Activated CD4-positive, alpha-beta T cell treated with anti-CD3 and anti-CD28 coated beads, Interleukin-2, amount 10 ng/mL, durations not matched to agents 7 days and 5 days (primary cell): ENCODE results near the gene KCNIP4. TPM values are rescaled to one million over a fixed set of nuclear protein-coding genes. Genes with fewer than 3 reads are reported as not detected.

Experiments
- CTCF ChIA-PET: fragments of 350-600 bp; sonication (Branson Sonifier 250); formaldehyde crosslinking; loops from one replicate; lab custom pipeline; 2021; ENCODE audit warnings: antibody characterized with exemption; lab: Charles Lee
- POLR2A ChIA-PET: fragments of 350-600 bp; sonication (Branson Sonifier 250); formaldehyde crosslinking; loops from one replicate; lab custom pipeline; 2021; ENCODE audit warnings: antibody characterized with exemption; lab: Charles Lee
- DNase-seq: peaks from one replicate; pipeline ENCODE4 v3.0.0-alpha.2; 2020
- H3K27ac Mint-ChIP-seq: one replicate; pipeline ENCODE4 v1.8.0; 2021; ENCODE audit warnings: mild to moderate bottlenecking, moderate library complexity, mixed read lengths
- H3K27me3 Mint-ChIP-seq: one replicate; pipeline ENCODE4 v1.8.0; 2021; ENCODE audit warnings: mixed read lengths
- H3K36me3 Mint-ChIP-seq: one replicate; pipeline ENCODE4 v1.8.0; 2021; ENCODE audit warnings: low read depth, mixed read lengths
- H3K4me1 Mint-ChIP-seq: one replicate; pipeline ENCODE4 v1.8.0; 2021; ENCODE audit warnings: mixed read lengths
- H3K4me3 Mint-ChIP-seq: one replicate; pipeline ENCODE4 v1.8.0; 2021; ENCODE audit warnings: mild to moderate bottlenecking, moderate library complexity, mixed read lengths
- H3K9me3 Mint-ChIP-seq: one replicate; pipeline ENCODE4 v1.8.0; 2021; ENCODE audit warnings: mixed read lengths
- total RNA-seq, 2 experiments: library from RNA; stranded (reverse); gene quantifications; one replicate each; pipeline ENCODE4 v1.2.3, GENCODE V29; 2021

Gene KCNIP4
- total RNA-seq, 2 experiments from 2014 or later = not detected

DNA sequence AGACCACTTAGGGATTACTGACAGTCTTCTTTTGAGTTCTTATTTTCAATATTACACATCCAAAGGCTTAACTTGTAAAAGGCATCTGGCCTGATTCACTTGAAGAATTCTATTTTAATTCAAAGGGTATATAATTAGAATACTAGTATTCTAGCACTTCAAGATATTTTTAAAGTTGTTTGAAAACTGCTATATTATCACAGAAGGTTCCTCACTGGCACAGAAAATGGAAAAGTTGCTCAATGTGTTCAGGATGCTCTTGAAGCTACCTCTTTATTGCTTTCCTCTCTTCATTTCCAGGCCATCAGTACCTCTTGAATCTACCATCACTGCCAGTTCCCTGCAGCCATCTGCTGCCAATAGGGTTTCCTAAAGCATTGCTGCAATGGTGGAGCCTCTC is 271.4 kb downstream of the KCNIP4 start:
- H3K27me3 Mint-ChIP-seq = no peaks in the 10 kb centered on the region
- ChIA-PET CTCF (no interaction called here), POLR2A (no interaction called here)
- no peaks in the 10 kb centered on the region for H3K36me3 Mint-ChIP-seq
- no peak for DNase-seq
- H3K9me3 Mint-ChIP-seq = no peaks in the 10 kb centered on the region
- H3K27ac Mint-ChIP-seq = no peak overlapping the region
- no peaks in the 10 kb centered on the region for H3K4me1 Mint-ChIP-seq
- no peak overlapping the region for H3K4me3 Mint-ChIP-seq

DNA sequence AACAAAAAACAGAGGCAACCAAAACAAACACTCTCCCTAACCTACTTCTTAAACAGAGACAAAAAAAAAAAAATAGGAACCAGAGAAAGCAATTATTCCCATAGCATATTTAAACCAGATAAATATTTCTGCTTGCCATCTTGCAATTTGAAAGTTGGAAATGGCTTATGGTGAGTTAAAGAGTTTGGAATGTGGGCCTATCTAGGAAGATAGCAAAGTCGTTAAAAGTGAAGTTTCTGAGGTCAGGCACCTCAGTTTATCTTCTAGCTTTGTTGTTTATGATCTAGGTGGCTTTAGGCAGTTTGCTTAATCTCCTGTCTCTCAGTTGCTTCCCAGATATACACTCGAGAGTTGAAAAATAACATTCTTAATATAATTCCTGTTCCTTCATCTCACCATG is 284.2 kb downstream of the KCNIP4 start:
- Mint-ChIP-seq H3K27ac (no peak overlapping the region), H3K27me3 (no peaks in the 10 kb centered on the region), H3K4me1 (no peaks in the 10 kb centered on the region), H3K4me3 (no peak overlapping the region), H3K36me3 (no peaks in the 10 kb centered on the region), H3K9me3 (no peaks in the 10 kb centered on the region)
- ChIA-PET CTCF (no interaction called here), POLR2A (no interaction called here)
- DNase-seq = no peak

DNA sequence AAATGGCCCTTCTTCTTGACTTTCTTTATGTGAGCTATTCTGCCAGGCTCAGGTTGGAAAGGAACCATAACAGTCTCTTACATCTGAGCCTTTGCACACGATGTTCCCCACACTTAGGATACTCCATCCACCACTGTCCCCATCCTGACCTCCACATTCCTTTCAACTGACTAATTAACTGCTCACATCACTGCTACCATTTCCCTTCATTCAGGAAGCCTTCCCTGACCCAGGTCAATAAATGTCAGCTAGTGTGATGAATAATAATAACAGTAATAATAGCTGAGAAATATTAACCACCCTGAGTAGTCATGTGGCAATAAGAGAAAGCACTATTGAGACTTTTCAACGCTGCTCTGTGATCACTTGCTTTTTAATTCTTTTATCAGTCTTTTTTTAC is 291.7 kb downstream of the KCNIP4 start:
- ChIA-PET POLR2A (no interaction called here), CTCF (no interaction called here)
- Mint-ChIP-seq H3K4me1 (no peaks in the 10 kb centered on the region), H3K27me3 (no peaks in the 10 kb centered on the region), H3K4me3 (no peak overlapping the region), H3K27ac (no peak overlapping the region), H3K36me3 (no peaks in the 10 kb centered on the region), H3K9me3 (no peaks in the 10 kb centered on the region)
- DNase-seq = no peak

DNA sequence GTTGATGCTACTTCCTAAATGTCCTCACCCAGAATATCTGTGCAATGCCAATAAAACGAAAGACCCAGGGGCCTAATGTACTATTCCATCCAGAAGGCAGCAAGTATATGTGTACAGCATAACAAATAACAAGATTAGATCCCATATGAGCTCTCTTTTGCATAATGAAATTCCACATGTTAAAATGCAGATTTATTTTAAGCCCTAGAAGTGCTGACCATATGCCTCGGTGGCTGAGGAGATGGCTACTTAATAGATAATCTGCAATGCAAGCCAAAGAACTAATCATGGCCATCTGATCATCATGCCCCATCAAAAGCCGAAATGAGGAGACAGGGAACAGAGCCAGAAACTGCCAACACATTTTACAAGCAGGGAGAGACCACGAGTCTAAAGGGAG is 293.5 kb downstream of the KCNIP4 start:
- H3K9me3 Mint-ChIP-seq = no peaks in the 10 kb centered on the region
- no peaks in the 10 kb centered on the region for H3K27me3 Mint-ChIP-seq
- no peak overlapping the region for H3K4me3 Mint-ChIP-seq
- DNase-seq = no peak
- H3K4me1 Mint-ChIP-seq = no peaks in the 10 kb centered on the region
- CTCF ChIA-PET = no interaction called here
- H3K27ac Mint-ChIP-seq = no peak overlapping the region
- H3K36me3 Mint-ChIP-seq = no peaks in the 10 kb centered on the region
- POLR2A ChIA-PET = no interaction called here

DNA sequence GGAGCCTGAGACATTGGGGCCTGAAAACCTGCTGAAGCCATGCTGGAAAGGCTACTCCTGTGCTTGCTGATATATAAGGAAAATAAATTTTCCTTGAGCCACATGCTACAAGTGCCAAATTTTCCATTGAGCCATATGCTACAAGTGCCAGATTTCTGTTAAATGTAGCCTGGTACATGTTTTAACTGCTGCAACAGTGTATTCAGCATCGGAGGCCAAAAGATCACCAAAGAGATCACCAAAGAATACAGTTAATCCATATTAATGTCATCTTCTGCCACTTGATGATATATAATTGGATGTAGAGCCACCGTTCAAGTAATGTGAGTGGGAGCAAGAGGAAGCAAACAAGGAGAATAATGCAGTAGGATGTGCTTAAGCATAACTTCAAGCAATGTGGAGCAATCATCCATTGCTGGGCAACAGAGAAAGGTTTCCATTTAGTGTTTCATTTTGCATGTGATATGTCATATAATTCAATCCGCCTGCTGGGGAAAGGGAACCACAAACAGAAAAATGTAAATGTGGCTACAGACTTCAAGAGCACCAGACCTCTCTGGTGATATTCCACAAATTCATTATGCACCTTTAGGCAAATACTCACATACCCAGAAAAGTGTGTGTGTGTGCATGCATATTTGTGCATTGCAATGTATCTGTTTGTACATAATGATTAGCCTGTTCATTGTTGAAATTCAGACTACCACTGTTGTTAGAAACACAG is 295.9 kb downstream of the KCNIP4 start:
- no peaks in the 10 kb centered on the region for H3K9me3 Mint-ChIP-seq
- no peaks in the 10 kb centered on the region for H3K4me1 Mint-ChIP-seq
- H3K27me3 Mint-ChIP-seq = no peaks in the 10 kb centered on the region
- DNase-seq = no peak
- ChIA-PET POLR2A (no interaction called here), CTCF (no interaction called here)
- no peaks in the 10 kb centered on the region for H3K36me3 Mint-ChIP-seq
- no peak overlapping the region for H3K4me3 Mint-ChIP-seq
- no peak overlapping the region for H3K27ac Mint-ChIP-seq

DNA sequence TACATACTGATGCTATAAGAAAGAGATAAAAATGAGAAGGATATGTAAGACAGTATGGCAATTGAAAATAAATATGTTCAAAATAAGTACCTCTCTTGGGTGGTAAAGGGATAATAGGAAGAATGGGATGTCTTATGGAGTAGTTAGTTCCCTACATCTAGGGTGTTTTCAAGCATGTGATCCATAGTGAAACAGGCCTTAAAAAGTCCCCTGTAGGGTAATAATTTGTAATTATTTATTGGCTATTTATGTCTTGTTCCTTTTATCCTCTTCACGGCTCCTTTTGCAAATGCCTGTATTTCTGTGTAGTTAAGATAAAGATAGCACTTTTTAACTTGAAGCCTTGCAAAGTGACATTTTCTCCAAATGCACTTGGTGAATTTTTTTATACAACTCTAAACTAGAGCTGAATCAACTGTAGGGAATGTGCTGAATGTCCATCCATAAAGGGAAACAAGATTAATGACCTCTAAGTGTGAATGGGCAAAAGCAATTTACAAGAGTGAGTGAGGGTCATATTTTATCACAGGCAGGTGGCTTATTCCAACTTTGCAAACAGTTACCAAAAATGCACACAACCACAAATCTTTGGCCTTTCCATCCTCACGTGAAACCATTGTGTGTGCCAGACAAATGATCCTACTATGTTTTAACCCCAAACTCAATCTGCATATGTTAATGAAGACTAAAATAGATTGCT is 299.0 kb downstream of the KCNIP4 start:
- ChIA-PET CTCF (no interaction called here), POLR2A (no interaction called here)
- Mint-ChIP-seq H3K36me3 (no peaks in the 10 kb centered on the region), H3K4me3 (no peak overlapping the region), H3K27me3 (no peaks in the 10 kb centered on the region), H3K4me1 (no peaks in the 10 kb centered on the region), H3K9me3 (no peaks in the 10 kb centered on the region), H3K27ac (no peak overlapping the region)
- no peak for DNase-seq

DNA sequence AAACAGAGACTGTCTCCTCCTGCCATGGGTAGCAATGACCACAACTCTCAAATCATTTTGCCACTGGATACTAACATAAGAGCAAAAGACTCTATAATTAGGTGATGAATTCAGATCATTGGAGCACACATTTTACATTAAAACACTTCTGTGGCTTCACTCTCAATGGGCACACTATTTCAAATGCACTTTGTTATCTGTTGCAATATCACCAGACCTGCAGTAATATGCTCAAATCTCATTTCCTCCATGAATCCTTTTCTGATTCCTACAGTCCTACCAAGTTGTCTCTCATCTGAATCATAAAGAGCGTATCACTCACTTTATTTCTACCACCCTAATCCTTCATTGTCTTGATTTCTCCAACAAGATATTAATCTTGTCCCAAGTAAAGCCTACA is 302.8 kb downstream of the KCNIP4 start:
- Mint-ChIP-seq H3K27ac (no peak overlapping the region), H3K4me1 (no peaks in the 10 kb centered on the region), H3K27me3 (no peaks in the 10 kb centered on the region), H3K36me3 (no peaks in the 10 kb centered on the region), H3K4me3 (no peak overlapping the region), H3K9me3 (no peaks in the 10 kb centered on the region)
- CTCF ChIA-PET = no interaction called here
- POLR2A ChIA-PET = no interaction called here
- no peak for DNase-seq

DNA sequence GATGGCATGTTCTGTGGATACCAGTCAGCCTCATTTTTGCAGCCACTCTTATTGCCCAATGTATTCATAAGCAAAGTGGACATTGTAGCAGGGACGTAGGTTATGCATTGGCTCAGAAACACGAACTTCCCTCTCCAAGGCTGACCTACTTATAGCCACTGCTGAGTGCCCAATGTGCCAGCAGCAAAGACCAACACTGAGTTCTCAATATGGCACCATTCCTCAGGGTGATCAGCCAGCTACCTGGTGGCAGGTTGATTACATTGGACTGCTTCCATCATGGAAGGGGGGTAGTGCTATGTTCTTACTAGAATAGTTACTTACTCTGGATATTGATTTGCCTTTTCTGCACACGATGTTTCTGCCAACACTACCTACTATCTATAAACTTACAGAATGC is 306.9 kb downstream of the KCNIP4 start:
- Mint-ChIP-seq H3K4me3 (no peak overlapping the region), H3K9me3 (no peaks in the 10 kb centered on the region), H3K27me3 (no peaks in the 10 kb centered on the region), H3K36me3 (no peaks in the 10 kb centered on the region), H3K27ac (no peak overlapping the region), H3K4me1 (no peaks in the 10 kb centered on the region)
- POLR2A ChIA-PET = no interaction called here
- DNase-seq = no peak
- CTCF ChIA-PET = no interaction called here

DNA sequence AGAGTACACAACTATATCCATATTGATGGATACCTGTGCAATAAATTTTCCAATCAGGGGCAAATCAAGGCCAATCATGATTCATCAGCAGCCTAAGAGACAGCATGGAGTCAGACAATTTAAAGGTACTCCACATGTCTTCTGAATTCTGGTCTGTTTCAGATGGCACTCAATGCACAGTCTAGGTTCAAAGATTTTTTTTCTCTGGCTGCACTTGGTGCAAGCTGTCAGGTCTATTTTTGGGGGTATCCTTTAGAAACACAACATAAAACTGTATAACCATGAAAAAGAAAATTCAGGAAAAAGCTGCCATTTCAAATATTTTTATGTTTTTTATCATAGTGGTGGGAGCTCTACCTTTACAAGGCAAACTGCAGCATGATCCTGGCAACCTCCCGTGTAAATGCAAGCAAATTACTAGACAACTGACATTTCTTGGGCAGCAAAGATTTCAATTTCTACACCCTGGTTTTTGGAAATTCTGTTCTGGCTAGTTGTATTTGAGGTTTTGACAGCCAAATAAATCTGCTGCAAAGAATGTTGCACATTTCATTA is 310.3 kb downstream of the KCNIP4 start:
- H3K36me3 Mint-ChIP-seq = no peaks in the 10 kb centered on the region
- DNase-seq = no peak
- no peak overlapping the region for H3K4me3 Mint-ChIP-seq
- H3K9me3 Mint-ChIP-seq = no peaks in the 10 kb centered on the region
- ChIA-PET CTCF (no interaction called here), POLR2A (no interaction called here)
- H3K27ac Mint-ChIP-seq = no peak overlapping the region
- H3K4me1 Mint-ChIP-seq = no peaks in the 10 kb centered on the region
- no peaks in the 10 kb centered on the region for H3K27me3 Mint-ChIP-seq

DNA sequence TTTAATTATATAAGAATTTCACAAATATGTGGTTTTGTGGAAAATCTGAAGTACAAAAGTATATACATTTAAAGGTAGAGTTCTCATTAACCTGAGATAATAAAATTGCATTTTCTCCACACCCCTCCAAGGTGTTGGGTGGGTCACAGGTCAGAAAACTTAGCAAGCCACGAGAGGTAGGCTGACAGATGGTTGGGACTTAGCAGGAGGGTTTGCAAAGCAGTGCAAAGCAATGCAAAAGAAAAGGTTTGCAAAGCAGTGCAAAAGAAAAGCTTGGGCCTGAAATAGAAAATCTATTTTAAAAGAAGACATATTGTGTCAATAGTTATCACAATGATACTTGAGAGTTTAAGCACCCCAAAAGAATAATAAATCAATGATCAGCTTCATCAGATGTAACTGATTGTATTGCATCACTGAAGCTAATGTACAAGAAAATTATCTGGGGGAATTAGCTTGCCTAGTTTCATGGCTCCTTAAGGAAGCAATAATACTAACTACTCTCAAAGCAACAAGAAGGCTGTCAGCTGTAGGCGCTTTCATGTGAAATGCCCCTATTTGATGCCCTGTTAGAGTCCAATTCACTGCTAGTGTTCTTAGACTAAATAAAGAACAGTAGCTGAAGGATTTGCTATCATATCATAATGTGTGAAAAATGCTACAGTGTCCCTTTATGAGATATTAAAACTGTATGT is 319.5 kb downstream of the KCNIP4 start:
- no peak overlapping the region for H3K4me3 Mint-ChIP-seq
- no peaks in the 10 kb centered on the region for H3K9me3 Mint-ChIP-seq
- no peaks in the 10 kb centered on the region for H3K4me1 Mint-ChIP-seq
- H3K27me3 Mint-ChIP-seq = no peaks in the 10 kb centered on the region
- DNase-seq = no peak
- CTCF ChIA-PET = no interaction called here
- H3K36me3 Mint-ChIP-seq = no peaks in the 10 kb centered on the region
- POLR2A ChIA-PET = no interaction called here
- H3K27ac Mint-ChIP-seq = no peak overlapping the region

DNA sequence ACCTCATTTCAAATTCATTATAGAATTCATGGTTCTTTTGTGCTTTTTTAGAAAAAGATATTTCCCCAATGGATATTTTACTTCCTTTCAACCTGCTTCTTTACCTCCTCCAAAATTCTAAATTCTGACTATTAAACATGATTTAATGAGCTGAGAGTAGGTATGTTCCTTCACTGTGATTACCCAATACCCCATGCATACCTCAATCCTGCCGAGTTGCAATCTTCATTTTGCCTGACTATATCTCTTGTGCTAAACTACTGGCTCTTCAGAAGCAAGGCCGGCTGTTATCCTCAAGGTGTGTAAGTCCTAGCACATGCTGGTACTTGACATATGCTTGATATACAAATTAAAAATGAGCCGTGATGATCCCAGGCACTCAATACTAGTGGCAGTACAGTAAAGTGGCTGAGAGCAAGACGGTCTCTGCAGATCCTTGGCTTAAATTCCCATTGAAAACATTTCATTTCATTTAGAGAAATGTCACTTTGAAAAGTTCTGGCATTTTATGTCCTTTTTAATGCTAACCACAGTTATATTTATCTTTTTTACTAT is 320.4 kb downstream of the KCNIP4 start:
- H3K4me3 Mint-ChIP-seq = no peak overlapping the region
- no peaks in the 10 kb centered on the region for H3K9me3 Mint-ChIP-seq
- H3K27me3 Mint-ChIP-seq = no peaks in the 10 kb centered on the region
- no peak for DNase-seq
- H3K36me3 Mint-ChIP-seq = no peaks in the 10 kb centered on the region
- ChIA-PET CTCF (no interaction called here), POLR2A (no interaction called here)
- no peaks in the 10 kb centered on the region for H3K4me1 Mint-ChIP-seq
- H3K27ac Mint-ChIP-seq = no peak overlapping the region

DNA sequence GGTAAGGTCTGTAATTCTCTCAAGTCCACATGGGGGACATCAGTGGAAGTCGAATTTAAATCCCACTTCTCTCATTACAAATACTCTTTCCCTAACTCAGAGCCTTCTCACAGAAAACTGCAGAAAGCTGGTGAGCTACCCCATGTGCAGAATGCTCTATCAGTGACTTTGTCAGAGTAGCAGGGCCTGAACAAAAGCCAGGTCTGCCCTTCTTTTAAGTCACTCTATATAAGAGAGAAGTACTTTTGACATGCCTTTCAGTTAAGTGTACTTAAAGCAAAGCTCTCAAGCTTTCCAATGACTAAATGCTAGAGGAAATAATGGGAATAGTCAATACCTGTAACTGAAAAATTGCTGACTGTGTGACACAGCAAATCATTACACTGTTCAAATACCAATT is 323.1 kb downstream of the KCNIP4 start:
- H3K27me3 Mint-ChIP-seq = no peaks in the 10 kb centered on the region
- POLR2A ChIA-PET = no interaction called here
- H3K4me3 Mint-ChIP-seq = no peak overlapping the region
- H3K9me3 Mint-ChIP-seq = no peaks in the 10 kb centered on the region
- no peaks in the 10 kb centered on the region for H3K4me1 Mint-ChIP-seq
- no peak for DNase-seq
- CTCF ChIA-PET = no interaction called here
- H3K27ac Mint-ChIP-seq = no peak overlapping the region
- no peaks in the 10 kb centered on the region for H3K36me3 Mint-ChIP-seq

DNA sequence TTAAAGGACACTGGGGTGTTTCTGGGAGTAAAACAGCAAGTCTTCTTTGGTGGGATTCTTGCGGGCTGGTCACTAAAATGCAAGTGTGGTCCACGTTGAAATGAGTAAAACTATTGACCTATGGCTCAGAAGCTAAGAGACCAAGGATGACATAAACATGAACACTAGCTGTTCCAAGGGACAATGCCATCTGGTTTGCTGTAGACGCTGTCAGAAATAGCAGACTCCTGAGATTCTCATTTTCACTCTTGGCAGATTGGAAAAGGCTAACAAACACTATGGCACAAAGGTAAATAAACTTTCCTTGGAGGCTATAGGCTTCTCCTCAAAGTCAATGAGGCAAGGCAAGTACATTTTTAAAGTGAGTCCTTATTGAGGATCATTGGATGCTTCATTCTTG is 343.6 kb downstream of the KCNIP4 start:
- POLR2A ChIA-PET = no interaction called here
- CTCF ChIA-PET = interaction anchor here (0.6 kb wide), 1 partner anchor 113 kb away, joined by 3 read pairs; no protein-coding TSS in a partner anchor
- H3K4me3 Mint-ChIP-seq = no peak overlapping the region

More for the DNA sequence above, 343.6 kb downstream of the KCNIP4 start:
- Mint-ChIP-seq H3K36me3 (no peaks in the 10 kb centered on the region), H3K4me1 (no peaks in the 10 kb centered on the region), H3K27ac (no peak overlapping the region), H3K27me3 (no peaks in the 10 kb centered on the region), H3K9me3 (peaks cover 3% of the 10 kb centered on the region)
- no peak for DNase-seq
